WTC11 (cell line): Measurements from ENCODE around the gene THRA. TPM values are rescaled to one million over a fixed set of nuclear protein-coding genes. Genes with fewer than 3 reads are reported as not detected.

ENCODE experiments used
- ATAC-seq: fragments of 200-7000 bp; cut with Tn5 transposase; 2 replicates; pipeline ENCODE4 v1.10.0; 2021; ENCODE audit warnings: mild to moderate bottlenecking, moderate library complexity
- CTCF ChIA-PET: fragments of 300-600 bp; sonication (Branson Sonifier 250); formaldehyde crosslinking; loops from one replicate; lab custom pipeline; 2021; ENCODE audit warnings: antibody characterized with exemption; lab: Charles Lee
- POLR2A ChIA-PET: fragments of 350-600 bp; sonication (Branson Sonifier 250); formaldehyde crosslinking; loops from one replicate; lab custom pipeline; 2021; ENCODE audit warnings: antibody characterized with exemption; lab: Charles Lee
- DNase-seq: peaks from one replicate; pipeline ENCODE4 v3.0.0; 2021; ENCODE audit warnings: low spot score
- H3K27ac Mint-ChIP-seq: 2 replicates; pipeline ENCODE4 v1.8.0; 2021; ENCODE audit warnings: mixed read lengths
- H3K27me3 Mint-ChIP-seq: 2 replicates; pipeline ENCODE4 v1.8.0; 2021; ENCODE audit warnings: low read depth, mild to moderate bottlenecking, moderate library complexity, mixed read lengths
- H3K36me3 Mint-ChIP-seq: 2 replicates; pipeline ENCODE4 v1.8.0; 2021; ENCODE audit warnings: mixed read lengths
- H3K4me1 Mint-ChIP-seq: 2 replicates; pipeline ENCODE4 v1.8.0; 2022; ENCODE audit warnings: mixed read lengths
- H3K4me3 Mint-ChIP-seq: 2 replicates; pipeline ENCODE4 v1.8.0; 2021; ENCODE audit warnings: mild to moderate bottlenecking, moderate library complexity, mixed read lengths
- H3K9me3 Mint-ChIP-seq: 2 replicates; pipeline ENCODE4 v1.8.0; 2021; ENCODE audit warnings: mixed read lengths
- ATF1 ChIP-seq: sonication (generic); formaldehyde crosslinking; IDR thresholded peaks from 2 replicates; pipeline ENCODE4 v1.8.1; 2023; ENCODE audit warnings: mild to moderate bottlenecking, moderate library complexity, missing genetic modification reagents
- CBFB ChIP-seq: sonication (generic); formaldehyde crosslinking; IDR thresholded peaks from 2 replicates; pipeline ENCODE4 v1.8.1; 2022; ENCODE audit warnings: mild to moderate bottlenecking, low read depth, missing genetic modification reagents
- CREB1 ChIP-seq: sonication (generic); formaldehyde crosslinking; IDR thresholded peaks from 2 replicates; pipeline ENCODE4 v1.8.0; 2023; ENCODE audit warnings: mild to moderate bottlenecking, missing genetic modification reagents
- FOXK1 ChIP-seq: sonication (generic); formaldehyde crosslinking; IDR thresholded peaks from 2 replicates; pipeline ENCODE4 v1.8.0; 2022; ENCODE audit warnings: mild to moderate bottlenecking, moderate library complexity, missing genetic modification reagents
- GRHL2 ChIP-seq: fragments of 250-450 bp; sonication (Bioruptor Pico); IDR thresholded peaks from 2 replicates; pipeline ENCODE4 v1.8.0; 2022; ENCODE audit warnings: mild to moderate bottlenecking, moderate library complexity; ENCODE audit not compliant: insufficient replicate concordance, severe bottlenecking
- HMGA2 ChIP-seq: fragments of 250-450 bp; sonication (Bioruptor Pico); IDR thresholded peaks from 2 replicates; pipeline ENCODE4 v1.4.0; 2021; ENCODE audit warnings: mild to moderate bottlenecking, moderate library complexity
- JUN ChIP-seq: sonication (generic); formaldehyde crosslinking; IDR thresholded peaks from 2 replicates; pipeline ENCODE4 v1.8.0; 2023; ENCODE audit warnings: mild to moderate bottlenecking, missing genetic modification reagents
- KAT7 ChIP-seq: sonication (generic); formaldehyde crosslinking; IDR thresholded peaks from 2 replicates; pipeline ENCODE4 v1.8.1; 2023; ENCODE audit warnings: missing genetic modification reagents, mild to moderate bottlenecking, borderline replicate concordance
- NFYB ChIP-seq: sonication (generic); formaldehyde crosslinking; conservative IDR thresholded peaks from 2 replicates; pipeline ENCODE4 v1.8.0; 2022; ENCODE audit warnings: low read depth, missing genetic modification reagents
- RELA ChIP-seq: sonication (generic); formaldehyde crosslinking; IDR thresholded peaks from 2 replicates; pipeline ENCODE4 v1.8.1; 2022; ENCODE audit warnings: missing genetic modification reagents, mild to moderate bottlenecking, borderline replicate concordance
- RORB ChIP-seq: fragments of 250-450 bp; sonication (Bioruptor Pico); IDR thresholded peaks from 2 replicates; pipeline ENCODE4 v1.9.0; 2021; ENCODE audit warnings: mild to moderate bottlenecking
- SMAD4 ChIP-seq: sonication (generic); formaldehyde crosslinking; IDR thresholded peaks from 2 replicates; pipeline ENCODE4 v1.8.0; 2022; ENCODE audit warnings: mild to moderate bottlenecking, missing genetic modification reagents
- SOX15 ChIP-seq: fragments of 250-450 bp; sonication (Bioruptor Pico); IDR thresholded peaks from 2 replicates; pipeline ENCODE4 v1.9.0; 2021; ENCODE audit warnings: mild to moderate bottlenecking
- TEAD1 ChIP-seq: sonication (generic); formaldehyde crosslinking; IDR thresholded peaks from 2 replicates; pipeline ENCODE4 v1.8.0; 2022; ENCODE audit warnings: mild to moderate bottlenecking, missing genetic modification reagents
- ZBTB21 ChIP-seq: sonication (generic); formaldehyde crosslinking; IDR thresholded peaks from 2 replicates; pipeline ENCODE4 v1.8.1; 2023; ENCODE audit warnings: mild to moderate bottlenecking, missing genetic modification reagents, borderline replicate concordance
- ZNF232 ChIP-seq: sonication (generic); formaldehyde crosslinking; IDR thresholded peaks from 2 replicates; pipeline ENCODE4 v1.8.0; 2022; ENCODE audit warnings: mild to moderate bottlenecking, missing genetic modification reagents
- ZNF423 ChIP-seq: fragments of 250-450 bp; sonication (Bioruptor Pico); IDR thresholded peaks from 2 replicates; pipeline ENCODE4 v2.1.2; 2022; ENCODE audit warnings: mild to moderate bottlenecking, moderate library complexity
- total RNA-seq: library from RNA; stranded (reverse); gene quantifications from 3 replicates; pipeline ENCODE4 v1.2.3, GENCODE V29; 2021
- TF ChIP-seq, protein P1 (sequence below): sonication (generic); formaldehyde crosslinking; IDR thresholded peaks from 2 replicates; pipeline ENCODE4 v1.8.0; 2022; ENCODE audit warnings: mild to moderate bottlenecking, missing genetic modification reagents
- TF ChIP-seq, protein P2 (sequence below): sonication (generic); formaldehyde crosslinking; IDR thresholded peaks from 2 replicates; pipeline ENCODE4 v1.8.1; 2023; ENCODE audit warnings: mild to moderate bottlenecking, moderate library complexity, missing genetic modification reagents
- TF ChIP-seq, protein P3 (sequence below): sonication (generic); formaldehyde crosslinking; IDR thresholded peaks from 2 replicates; pipeline ENCODE4 v1.8.1; 2022; ENCODE audit warnings: low read depth, mild to moderate bottlenecking, moderate library complexity, missing genetic modification reagents, borderline replicate concordance

Gene THRA
- total RNA-seq, 1 experiment from 2014 or later = 15.9 TPM

DNA sequence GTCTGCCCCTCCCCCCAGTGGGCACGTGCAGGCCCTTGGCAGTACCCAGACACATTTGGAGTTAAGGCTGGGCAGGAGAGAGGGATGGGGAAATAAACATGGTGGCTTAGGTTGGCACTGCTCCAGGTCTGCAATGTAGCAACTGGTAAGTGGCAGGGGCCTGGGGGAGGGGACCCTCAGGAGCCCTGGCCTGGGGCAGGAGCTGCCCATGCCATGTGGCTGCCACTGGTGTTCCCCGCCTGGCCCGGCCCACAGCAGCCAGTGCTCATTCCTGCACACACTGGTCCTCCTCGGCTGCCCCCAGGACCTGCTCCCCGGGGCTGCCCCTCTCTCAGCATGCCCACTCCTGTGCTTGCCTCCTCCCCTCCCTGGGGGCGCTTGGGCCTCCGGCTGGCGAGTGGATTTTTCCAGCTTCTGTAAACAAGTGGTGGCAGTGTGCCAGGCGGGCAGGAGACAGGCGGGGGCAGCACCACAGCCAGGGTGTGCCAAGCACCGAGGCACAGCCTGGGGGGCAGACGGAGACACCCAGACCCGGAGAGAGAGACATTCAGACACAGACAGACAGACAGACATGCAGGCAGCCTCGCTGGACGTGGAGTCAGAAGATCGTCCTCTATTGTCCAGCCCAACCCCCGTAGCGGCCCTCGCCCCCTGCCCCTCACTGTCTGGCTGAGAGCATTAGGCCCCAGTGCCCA, 9.4 kb downstream of the THRA start:
- CTCF ChIA-PET = interaction anchor here (1.0 to 7.3 kb wide), 11 partner anchors 9 to 44 kb away, joined by 3 to 193 read pairs (median 11); partner anchors contain the start of genes NR1D1 and THRA
- Mint-ChIP-seq H3K9me3 (no peaks in the 10 kb centered on the region), H3K4me1 (peaks cover 74% of the 10 kb centered on the region), H3K4me3 (no peak overlapping the region), H3K36me3 (no peaks in the 10 kb centered on the region), H3K27ac (no peak overlapping the region), H3K27me3 (no peaks in the 10 kb centered on the region)
- TF ChIP-seq KAT7 (CRISPR knock-in tag) = no peak
- TF ChIP-seq, protein P1, sequence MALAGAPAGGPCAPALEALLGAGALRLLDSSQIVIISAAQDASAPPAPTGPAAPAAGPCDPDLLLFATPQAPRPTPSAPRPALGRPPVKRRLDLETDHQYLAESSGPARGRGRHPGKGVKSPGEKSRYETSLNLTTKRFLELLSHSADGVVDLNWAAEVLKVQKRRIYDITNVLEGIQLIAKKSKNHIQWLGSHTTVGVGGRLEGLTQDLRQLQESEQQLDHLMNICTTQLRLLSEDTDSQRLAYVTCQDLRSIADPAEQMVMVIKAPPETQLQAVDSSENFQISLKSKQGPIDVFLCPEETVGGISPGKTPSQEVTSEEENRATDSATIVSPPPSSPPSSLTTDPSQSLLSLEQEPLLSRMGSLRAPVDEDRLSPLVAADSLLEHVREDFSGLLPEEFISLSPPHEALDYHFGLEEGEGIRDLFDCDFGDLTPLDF = no peak
- TF ChIP-seq RORB = no peak
- no peak for TF ChIP-seq FOXK1
- TF ChIP-seq, protein P2, sequence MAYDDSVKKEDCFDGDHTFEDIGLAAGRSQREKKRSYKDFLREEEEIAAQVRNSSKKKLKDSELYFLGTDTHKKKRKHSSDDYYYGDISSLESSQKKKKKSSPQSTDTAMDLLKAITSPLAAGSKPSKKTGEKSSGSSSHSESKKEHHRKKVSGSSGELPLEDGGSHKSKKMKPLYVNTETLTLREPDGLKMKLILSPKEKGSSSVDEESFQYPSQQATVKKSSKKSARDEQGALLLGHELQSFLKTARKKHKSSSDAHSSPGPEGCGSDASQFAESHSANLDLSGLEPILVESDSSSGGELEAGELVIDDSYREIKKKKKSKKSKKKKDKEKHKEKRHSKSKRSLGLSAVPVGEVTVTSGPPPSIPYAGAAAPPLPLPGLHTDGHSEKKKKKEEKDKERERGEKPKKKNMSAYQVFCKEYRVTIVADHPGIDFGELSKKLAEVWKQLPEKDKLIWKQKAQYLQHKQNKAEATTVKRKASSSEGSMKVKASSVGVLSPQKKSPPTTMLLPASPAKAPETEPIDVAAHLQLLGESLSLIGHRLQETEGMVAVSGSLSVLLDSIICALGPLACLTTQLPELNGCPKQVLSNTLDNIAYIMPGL (CRISPR knock-in tag) = no peak
- POLR2A ChIA-PET = no interaction called here
- DNase-seq (no peak), ATAC-seq (no peak)

DNA sequence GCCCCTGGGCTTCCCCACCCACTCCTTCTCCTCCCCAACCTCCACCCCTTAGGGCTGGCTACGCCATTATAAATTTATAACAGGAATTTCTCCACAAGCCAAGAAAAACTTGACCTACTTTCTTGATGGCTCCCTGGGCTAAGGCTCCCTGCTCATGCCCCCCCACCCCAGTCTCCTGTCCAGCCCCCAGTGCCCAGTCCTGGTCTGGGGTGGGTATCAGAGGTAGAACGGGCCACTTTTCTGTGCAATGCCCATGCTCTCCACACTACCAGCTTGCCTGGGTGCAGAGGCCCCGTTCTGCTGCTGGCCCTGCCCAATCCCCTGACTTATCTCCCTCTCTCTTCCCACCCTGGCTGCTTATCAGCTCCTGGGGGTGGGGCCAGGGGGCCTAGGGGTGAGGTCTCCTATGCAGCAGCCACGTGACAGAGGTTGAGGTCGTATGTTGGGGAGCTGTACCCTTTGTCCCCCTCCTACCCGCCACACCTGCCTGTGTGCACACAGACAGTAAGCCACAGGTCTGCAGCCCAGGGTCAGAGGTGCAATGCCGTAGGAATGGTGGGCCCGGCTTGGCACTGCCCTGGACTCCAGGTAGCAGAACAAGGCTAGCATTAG, 10.1 kb downstream of the THRA start:
- no peaks in the 10 kb centered on the region for H3K9me3 Mint-ChIP-seq
- ATAC-seq = no peak
- POLR2A ChIA-PET = interaction anchor here (0.5 to 0.7 kb wide), 2 partner anchors 15 to 1688 kb away, joined by 3 to 4 read pairs; no protein-coding TSS in a partner anchor
- H3K27ac Mint-ChIP-seq = no peak overlapping the region
- no peak overlapping the region for H3K4me3 Mint-ChIP-seq
- H3K4me1 Mint-ChIP-seq = peaks cover 71% of the 10 kb centered on the region
- no peaks in the 10 kb centered on the region for H3K36me3 Mint-ChIP-seq
- TF ChIP-seq GRHL2 (CRISPR knock-in tag) (no peak), CREB1 (CRISPR knock-in tag) (no peak), SMAD4 (CRISPR knock-in tag) (no peak), ZBTB21 (CRISPR knock-in tag) (no peak), TEAD1 (CRISPR knock-in tag) (no peak), ZNF423 (CRISPR knock-in tag) (no peak), SOX15 (CRISPR knock-in tag) (no peak), ATF1 (CRISPR knock-in tag) (no peak), NFYB (no peak), RELA (CRISPR knock-in tag) (no peak), JUN (no peak), HMGA2 (CRISPR knock-in tag) (no peak), CBFB (CRISPR knock-in tag) (no peak), ZNF232 (CRISPR knock-in tag) (no peak)
- TF ChIP-seq, protein P2 (CRISPR knock-in tag) = no peak
- TF ChIP-seq, protein P3, sequence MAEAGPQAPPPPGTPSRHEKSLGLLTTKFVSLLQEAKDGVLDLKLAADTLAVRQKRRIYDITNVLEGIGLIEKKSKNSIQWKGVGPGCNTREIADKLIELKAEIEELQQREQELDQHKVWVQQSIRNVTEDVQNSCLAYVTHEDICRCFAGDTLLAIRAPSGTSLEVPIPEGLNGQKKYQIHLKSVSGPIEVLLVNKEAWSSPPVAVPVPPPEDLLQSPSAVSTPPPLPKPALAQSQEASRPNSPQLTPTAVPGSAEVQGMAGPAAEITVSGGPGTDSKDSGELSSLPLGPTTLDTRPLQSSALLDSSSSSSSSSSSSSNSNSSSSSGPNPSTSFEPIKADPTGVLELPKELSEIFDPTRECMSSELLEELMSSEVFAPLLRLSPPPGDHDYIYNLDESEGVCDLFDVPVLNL = no peak
- CTCF ChIA-PET = interaction anchor here (1.0 to 7.3 kb wide), 7 partner anchors 10 to 59 kb away, joined by 3 to 193 read pairs (median 4); partner anchors contain the start of gene THRA
- H3K27me3 Mint-ChIP-seq = no peaks in the 10 kb centered on the region
- DNase-seq = no peak
